HFF-Myc (cell line): ENCODE measurements around the gene DLGAP1.

ENCODE experiments used
- DNase-seq: peaks from one replicate; pipeline ENCODE4 v3.0.0-alpha.2; 2011; ENCODE audit warnings: low read depth; ENCODE audit errors: extremely low read depth
- H3K4me3 ChIP-seq: replicated peaks from 2 replicates; pipeline ENCODE4 v1.5.1; 2011; ENCODE audit warnings: low read depth, mild to moderate bottlenecking, control low read depth, low read length
- CTCF ChIP-seq: IDR thresholded peaks from 2 replicates; pipeline ENCODE4 v1.5.1; 2012; ENCODE audit warnings: mild to moderate bottlenecking, low read depth, low read length, control low read depth; ENCODE audit errors: missing control alignments

DLGAP1 gene

GRCh38 chr18:3793111-3793510 is 662.0 kb downstream of the DLGAP1 start:
- DNase-seq: no peak
- TF ChIP-seq CTCF: no peak
- no peak overlapping the region for H3K4me3 ChIP-seq

DNA sequence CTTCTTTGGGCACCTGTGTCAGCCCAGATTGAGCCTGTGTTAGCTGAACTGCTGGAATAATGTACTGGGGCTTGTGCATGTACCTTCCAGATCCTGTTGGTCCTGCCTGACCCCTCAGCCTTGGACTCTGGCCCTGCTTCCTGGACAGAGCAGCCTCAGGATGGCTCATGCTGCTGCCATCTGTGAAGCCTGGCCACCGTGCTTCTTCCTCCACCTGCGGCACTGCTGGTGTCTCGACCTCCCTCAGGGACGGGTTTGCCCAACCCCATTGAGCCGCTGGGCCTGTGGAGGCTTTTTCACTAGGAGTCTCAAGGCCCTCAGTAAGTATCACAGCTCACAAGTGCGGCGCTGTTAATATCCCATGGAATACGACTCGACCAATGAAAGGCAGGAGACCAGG is 662.4 kb downstream of the DLGAP1 start:
- no peak for TF ChIP-seq CTCF
- no peak for DNase-seq
- no peak overlapping the region for H3K4me3 ChIP-seq

GRCh38 chr18:3791238-3791637 is 663.9 kb downstream of the DLGAP1 start:
- TF ChIP-seq CTCF: no peak
- DNase-seq: no peak
- no peak overlapping the region for H3K4me3 ChIP-seq

DNA sequence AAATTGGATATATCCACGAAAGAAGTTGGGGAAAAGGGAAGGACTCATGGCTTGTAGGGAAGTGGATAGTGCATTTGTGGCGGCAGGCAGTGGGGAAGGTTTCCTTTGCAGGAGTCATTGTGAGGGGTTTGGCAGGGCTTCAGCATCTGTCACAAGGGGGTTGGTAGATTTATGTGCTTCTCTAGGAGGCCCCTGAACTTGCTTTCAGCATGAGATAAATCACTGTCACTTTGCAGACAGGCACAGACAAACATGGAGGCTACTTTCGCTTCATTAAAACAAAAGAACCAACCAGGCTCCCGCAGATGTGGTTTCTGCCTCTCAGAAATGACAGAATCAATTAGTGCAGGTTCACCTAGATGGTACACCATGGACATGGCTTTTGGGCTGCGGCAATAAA is 664.4 kb downstream of the DLGAP1 start:
- no peak for DNase-seq

GRCh38 chr18:3789525-3789924 is 665.6 kb downstream of the DLGAP1 start:
- no peak for TF ChIP-seq CTCF
- H3K4me3 ChIP-seq: no peak overlapping the region
- DNase-seq: no peak

More for the DNA sequence above, 664.4 kb downstream of the DLGAP1 start:
- H3K4me3 ChIP-seq: no peak overlapping the region
- no peak for TF ChIP-seq CTCF

DNA sequence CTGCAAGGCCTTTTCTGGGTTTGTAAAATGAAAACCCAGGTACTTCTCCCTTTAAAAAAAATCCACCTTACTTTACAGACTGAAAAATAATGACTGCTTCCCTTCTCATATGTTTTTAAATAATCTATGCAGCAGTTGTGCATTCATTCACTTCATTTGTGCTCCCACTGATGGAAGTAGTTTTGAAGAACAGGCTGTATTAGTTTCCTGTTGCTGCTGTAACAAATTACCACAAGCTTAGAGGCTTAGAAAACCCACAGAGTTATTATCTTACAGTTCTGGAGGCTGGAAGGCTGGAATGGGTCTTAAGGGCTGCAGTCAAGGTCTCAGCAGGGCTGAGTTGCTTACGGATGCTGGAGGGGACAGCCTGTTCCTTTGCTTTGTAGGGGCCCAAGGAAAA is 670.2 kb downstream of the DLGAP1 start:
- no peak for TF ChIP-seq CTCF
- H3K4me3 ChIP-seq: no peak overlapping the region
- DNase-seq: no peak

DNA sequence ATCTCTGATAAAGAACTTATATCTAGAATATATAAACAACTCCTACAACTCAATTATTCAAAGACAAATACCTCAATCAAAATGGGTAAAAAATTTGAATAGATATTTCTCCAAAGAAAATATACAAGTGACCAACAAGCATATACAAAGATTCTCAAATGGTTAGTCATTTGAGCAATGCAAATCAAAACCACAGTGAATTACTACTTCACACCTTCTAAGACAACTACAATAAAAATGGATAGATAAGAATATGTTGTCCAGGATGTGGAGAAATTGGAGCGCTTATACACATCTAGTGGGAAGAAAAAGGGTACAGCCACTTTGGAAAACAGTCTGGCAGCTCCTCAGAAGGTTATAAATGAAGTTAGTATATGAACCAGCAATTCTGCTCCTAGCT is 672.2 kb downstream of the DLGAP1 start:
- H3K4me3 ChIP-seq: no peak overlapping the region
- DNase-seq: no peak
- no peak for TF ChIP-seq CTCF
